DOHH2 (cell line): ENCODE results near the gene DRD5.

ENCODE experiments used
- EZH2phosphoT487 ChIP-seq: fragments of 200-600 bp; sonication (generic); IDR thresholded peaks from 2 replicates; pipeline ENCODE4 v1.6.1; 2017; ENCODE audit warnings: borderline replicate concordance, mild to moderate bottlenecking, antibody characterized with exemption, low read length, moderate library complexity, mixed read lengths
- TF ChIP-seq, protein P1 (sequence below): fragments of 200-600 bp; sonication (generic); IDR thresholded peaks from one replicate; pipeline ENCODE4 v1.5.1; 2014; ENCODE audit warnings: antibody characterized with exemption, mild to moderate bottlenecking, low read depth, low read length; ENCODE audit not compliant: poor library complexity, severe bottlenecking

DNA sequence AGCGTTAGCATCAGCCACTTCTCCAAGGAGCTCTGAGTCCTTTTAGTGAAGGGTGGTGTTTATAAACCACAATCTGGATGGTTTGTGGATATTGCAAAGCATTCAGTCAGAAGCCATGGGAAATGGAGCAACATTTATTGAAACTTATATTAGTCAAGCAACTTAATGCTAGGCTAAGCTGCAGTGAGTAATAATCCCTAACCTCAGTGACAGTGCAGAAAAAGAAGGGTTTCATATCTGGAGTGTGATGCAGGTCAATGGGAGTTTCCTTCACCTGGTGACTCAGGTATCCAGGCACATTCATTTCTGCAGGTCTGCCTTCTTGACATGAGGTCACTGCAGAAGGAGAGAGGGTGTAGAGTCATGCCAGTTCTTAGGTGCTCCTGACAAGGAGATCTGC lies 10.4 kb upstream of the DRD5 start:
- TF ChIP-seq, protein P1, sequence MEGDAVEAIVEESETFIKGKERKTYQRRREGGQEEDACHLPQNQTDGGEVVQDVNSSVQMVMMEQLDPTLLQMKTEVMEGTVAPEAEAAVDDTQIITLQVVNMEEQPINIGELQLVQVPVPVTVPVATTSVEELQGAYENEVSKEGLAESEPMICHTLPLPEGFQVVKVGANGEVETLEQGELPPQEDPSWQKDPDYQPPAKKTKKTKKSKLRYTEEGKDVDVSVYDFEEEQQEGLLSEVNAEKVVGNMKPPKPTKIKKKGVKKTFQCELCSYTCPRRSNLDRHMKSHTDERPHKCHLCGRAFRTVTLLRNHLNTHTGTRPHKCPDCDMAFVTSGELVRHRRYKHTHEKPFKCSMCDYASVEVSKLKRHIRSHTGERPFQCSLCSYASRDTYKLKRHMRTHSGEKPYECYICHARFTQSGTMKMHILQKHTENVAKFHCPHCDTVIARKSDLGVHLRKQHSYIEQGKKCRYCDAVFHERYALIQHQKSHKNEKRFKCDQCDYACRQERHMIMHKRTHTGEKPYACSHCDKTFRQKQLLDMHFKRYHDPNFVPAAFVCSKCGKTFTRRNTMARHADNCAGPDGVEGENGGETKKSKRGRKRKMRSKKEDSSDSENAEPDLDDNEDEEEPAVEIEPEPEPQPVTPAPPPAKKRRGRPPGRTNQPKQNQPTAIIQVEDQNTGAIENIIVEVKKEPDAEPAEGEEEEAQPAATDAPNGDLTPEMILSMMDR, result no peak
- TF ChIP-seq EZH2phosphoT487, result no peak
